ENCODE results near the gene TCF7L2.

TCF7L2 gene

GRCh38 chr10:113015201-113015600 is 65.2 kb downstream of the TCF7L2 start:
- DNase-seq (ENCODE audit: insufficient read length, low spot score) = no peak
- TF ChIP-seq CTCF (IDR thresholded peaks at IDR 0.05; ENCODE audit: insufficient read depth, missing control alignments) = no peak
- no peak for FAIRE-seq

- no peak for TF ChIP-seq CTCF (IDR thresholded peaks at IDR 0.05; ENCODE audit: insufficient read depth, missing control alignments)
- FAIRE-seq (no peak), DNase-seq (ENCODE audit: insufficient read length, low spot score) (no peak)
Measured at GRCh38 chr10:113017376-113017775, 67.3 kb downstream of the TCF7L2 start.

- FAIRE-seq (no peak), DNase-seq (ENCODE audit: insufficient read length, low spot score) (no peak)
- TF ChIP-seq CTCF (IDR thresholded peaks at IDR 0.05; ENCODE audit: insufficient read depth, missing control alignments) = no peak
Measured at GRCh38 chr10:113018034-113018433, 68.0 kb downstream of the TCF7L2 start.

- no peak for DNase-seq (ENCODE audit: insufficient read length, low spot score)
- TF ChIP-seq CTCF (IDR thresholded peaks at IDR 0.05; ENCODE audit: insufficient read depth, missing control alignments) = no peak
- FAIRE-seq = no peak
Measured at GRCh38 chr10:113019096-113019495, 69.0 kb downstream of the TCF7L2 start.

GRCh38 chr10:113019692-113020474 is 69.8 kb downstream of the TCF7L2 start:
- DNase-seq (ENCODE audit: insufficient read length, low spot score) (no peak), FAIRE-seq (no peak)
- TF ChIP-seq CTCF (IDR thresholded peaks at IDR 0.05; ENCODE audit: insufficient read depth, missing control alignments) = no peak

GRCh38 chr10:113020475-113020753 is 70.4 kb downstream of the TCF7L2 start:
- DNase-seq (ENCODE audit: insufficient read length, low spot score) = no peak
- FAIRE-seq = no peak
- TF ChIP-seq CTCF (IDR thresholded peaks at IDR 0.05; ENCODE audit: insufficient read depth, missing control alignments) = no peak

GRCh38 chr10:113020838-113021237 is 70.8 kb downstream of the TCF7L2 start:
- DNase-seq (ENCODE audit: insufficient read length, low spot score) = no peak
- TF ChIP-seq CTCF (IDR thresholded peaks at IDR 0.05; ENCODE audit: insufficient read depth, missing control alignments) = no peak
- no peak for FAIRE-seq
